Measurements from ENCODE around the gene APOBEC4. TPM values are rescaled to one million over a fixed set of nuclear protein-coding genes. Genes with fewer than 3 reads are reported as not detected.

Gene APOBEC4
- total RNA-seq, result not detected in 2 replicates

DNA sequence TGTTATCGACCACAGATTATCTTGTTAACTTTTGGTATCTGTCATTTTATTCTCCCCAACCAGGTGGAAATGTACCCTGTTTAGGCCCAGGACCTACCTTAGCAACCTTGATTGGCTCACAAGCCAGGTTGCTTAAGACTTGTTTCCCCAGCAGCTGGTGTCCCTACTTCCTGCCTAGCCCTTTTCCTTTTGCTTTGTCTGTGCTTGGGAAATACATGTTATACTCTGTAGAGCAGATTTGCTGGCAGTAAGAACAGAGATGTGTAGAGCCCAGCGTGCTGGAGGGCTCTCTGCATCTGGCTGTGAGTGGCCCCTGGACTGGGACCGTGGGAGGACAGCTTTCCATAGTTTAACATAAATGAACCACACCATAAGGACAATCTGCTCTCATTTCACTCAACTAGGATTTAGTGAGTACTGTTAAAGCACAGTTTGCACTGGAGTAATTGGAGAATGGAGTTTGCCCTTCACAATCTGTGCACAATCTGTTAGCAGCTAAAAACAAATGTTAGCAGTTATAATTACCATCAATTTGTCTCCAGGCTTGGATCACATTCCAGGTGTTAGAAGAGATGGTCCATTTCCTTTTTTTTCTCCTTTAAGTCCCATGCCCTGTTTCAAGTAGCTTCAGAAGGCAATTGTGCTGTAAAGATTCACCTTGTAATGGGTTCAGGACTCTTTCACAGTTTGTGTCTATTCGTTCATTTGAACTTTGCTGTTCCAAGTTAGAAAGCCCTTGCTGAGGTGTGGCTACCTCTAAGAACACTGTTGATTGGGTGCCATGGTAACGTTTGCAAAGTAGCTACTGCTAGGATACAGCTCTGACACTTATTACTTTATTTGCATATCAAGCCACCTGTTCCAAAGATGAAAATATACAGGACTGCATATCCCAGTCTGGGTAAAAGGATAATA is at the start of gene APOBEC4:
APOBEC4 (minus strand) TSS at position 770 of the 915 bp plus-strand sequence. CDS start 4,535 bp downstream, outside the sequence.

GRCh38 chr1:183635606-183636333 is 17.3 kb downstream of the APOBEC4 start, which contains the start of gene ARPC5:
ARPC5 (minus strand) TSS chr1:183635783; CDS start chr1:183635659, 124 bp downstream.

Other genes starting within 250 kb of the APOBEC4 start
- gene NMNAT2, start 234.9 kb downstream of the APOBEC4 start, total RNA-seq, result 0.57 and 2.3 TPM in 2 replicates
- 36.3 and 47.1 TPM in 2 replicates for gene SMG7, start 180.8 kb downstream of the APOBEC4 start, total RNA-seq
- gene NCF2, start 62.9 kb downstream of the APOBEC4 start, total RNA-seq, result 0.10 TPM in 1 of 2 replicates, not detected in the other
- 164 and 246 TPM in 2 replicates for gene ARPC5, start 17.5 kb downstream of the APOBEC4 start, total RNA-seq
- gene RGL1, start 151.8 kb upstream of the APOBEC4 start, total RNA-seq, result 30.5 and 34.6 TPM in 2 replicates